ENCODE data around the gene AKAP13. TPM values are rescaled to one million over a fixed set of nuclear protein-coding genes. Genes with fewer than 3 reads are reported as not detected.

AKAP13 gene
- total RNA-seq, 1 experiment from 2014 or later, result 47.3 TPM

- no peak overlapping the region for H2AFZ ChIP-seq (ENCODE audit: low read length)
- no peaks in the 10 kb centered on the region for H3K23me2 ChIP-seq (ENCODE audit: insufficient read length, low read depth, low read length, poor library complexity, severe bottlenecking)
- no peak overlapping the region for H2BK120ac ChIP-seq (ENCODE audit: low read depth, low read length, poor library complexity, severe bottlenecking)
- H3K79me1 ChIP-seq (ENCODE audit: insufficient read depth, low read depth, low read length, poor library complexity, severe bottlenecking), result peaks cover 4% of the 10 kb centered on the region
- H4K5ac ChIP-seq (ENCODE audit: insufficient read length, low read depth, low read length), result no peak overlapping the region
- H2AK5ac ChIP-seq (ENCODE audit: insufficient read length, low read length), result no peak overlapping the region
- H3K79me2 ChIP-seq (ENCODE audit: insufficient read depth, low read length), result peaks cover 9% of the 10 kb centered on the region; the same call in 1 of the 2 replicates
- peaks cover 17% of the 10 kb centered on the region in 2 experiments for H3K4me1 Mint-ChIP-seq
- H3K4me3 Mint-ChIP-seq, result no peak overlapping the region
- no peak overlapping the region for H3K4me2 ChIP-seq (ENCODE audit: insufficient read depth, insufficient read length, low read length)
- no peak overlapping the region for H3K27ac Mint-ChIP-seq
- H3K14ac ChIP-seq (ENCODE audit: insufficient read depth, low read length), result no peak overlapping the region
- H3K27me3 Mint-ChIP-seq (ENCODE audit: low read depth), result no peaks in the 10 kb centered on the region
- TF ChIP-seq CTCF (conservative IDR thresholded peaks at IDR 0.05), result no peak
- H3K18ac ChIP-seq (ENCODE audit: insufficient read length, low read depth, low read length), result no peak overlapping the region
- no peak overlapping the region for H3K9ac ChIP-seq (ENCODE audit: extremely low read depth, insufficient read length, low read length)
- peaks cover 2 to 4% (median 2%) of the 10 kb centered on the region in 3 experiments; a peak in 5 of 7 replicates for H3K36me3 Mint-ChIP-seq (ENCODE audit: insufficient read depth in 1 of 3, low read depth in 3 of 3)
- H4K91ac ChIP-seq (ENCODE audit: insufficient read length, low read depth, low read length), result no peak overlapping the region
- WGBS (ENCODE audit: extremely low coverage, insufficient read length, low lambda C conversion rate), result no CpG with 5 or more reads among the region's 2 CpGs
- no peak for DNase-seq
- no peaks in the 10 kb centered on the region for H3K27me3 ChIP-seq (ENCODE audit: insufficient read depth, low read length)
- no peaks in the 10 kb centered on the region for H4K20me1 ChIP-seq (ENCODE audit: control insufficient read depth, insufficient read depth, insufficient read length)
- H3K4me1 ChIP-seq (ENCODE audit: insufficient read depth, low read length), result peaks cover 9% of the 10 kb centered on the region; the same call in 1 of the 2 replicates
- no peak overlapping the region for H2BK15ac ChIP-seq (ENCODE audit: low read depth, low read length)
- no peak overlapping the region for H2BK20ac ChIP-seq (ENCODE audit: low read depth, low read length, poor library complexity, severe bottlenecking)
- H2BK12ac ChIP-seq (ENCODE audit: insufficient read length, low read depth, low read length), result no peak overlapping the region
- H3K56ac ChIP-seq (ENCODE audit: insufficient read length, low read depth, low read length), result no peak overlapping the region
- no peak overlapping the region for H3T11ph ChIP-seq (ENCODE audit: low read length)
- no peaks in the 10 kb centered on the region for H3K9me3 Mint-ChIP-seq
- H4K8ac ChIP-seq (replicated peaks; ENCODE audit: insufficient read length, low read depth, low read length), result no peak overlapping the region
- no peak overlapping the region for H3K4ac ChIP-seq (ENCODE audit: low read depth, low read length)
- no peak overlapping the region for H3K27ac ChIP-seq (ENCODE audit: insufficient read length, low read depth, low read length)
- no peak overlapping the region for H3K23ac ChIP-seq (ENCODE audit: insufficient read length, low read depth, low read length)
- no peaks in the 10 kb centered on the region for H3K9me3 ChIP-seq (ENCODE audit: control insufficient read depth, low read depth, low read length)
- H2BK5ac ChIP-seq (ENCODE audit: insufficient read length, low read length), result no peak overlapping the region
These were observed 8.9 kb downstream of the AKAP13 start for GRCh38 chr15:85389306-85389650.
